ENCODE measurements around the gene GRID1.

Gene GRID1

GRCh38 chr10:85606401-85606800 is 760.2 kb downstream of the GRID1 start:
- DNase-seq = no peak

- no peak for DNase-seq
Observed at GRCh38 chr10:85604884-85605283, 761.7 kb downstream of the GRID1 start.

- DNase-seq = no peak
Observed at GRCh38 chr10:85604136-85604725, 762.4 kb downstream of the GRID1 start.

DNA sequence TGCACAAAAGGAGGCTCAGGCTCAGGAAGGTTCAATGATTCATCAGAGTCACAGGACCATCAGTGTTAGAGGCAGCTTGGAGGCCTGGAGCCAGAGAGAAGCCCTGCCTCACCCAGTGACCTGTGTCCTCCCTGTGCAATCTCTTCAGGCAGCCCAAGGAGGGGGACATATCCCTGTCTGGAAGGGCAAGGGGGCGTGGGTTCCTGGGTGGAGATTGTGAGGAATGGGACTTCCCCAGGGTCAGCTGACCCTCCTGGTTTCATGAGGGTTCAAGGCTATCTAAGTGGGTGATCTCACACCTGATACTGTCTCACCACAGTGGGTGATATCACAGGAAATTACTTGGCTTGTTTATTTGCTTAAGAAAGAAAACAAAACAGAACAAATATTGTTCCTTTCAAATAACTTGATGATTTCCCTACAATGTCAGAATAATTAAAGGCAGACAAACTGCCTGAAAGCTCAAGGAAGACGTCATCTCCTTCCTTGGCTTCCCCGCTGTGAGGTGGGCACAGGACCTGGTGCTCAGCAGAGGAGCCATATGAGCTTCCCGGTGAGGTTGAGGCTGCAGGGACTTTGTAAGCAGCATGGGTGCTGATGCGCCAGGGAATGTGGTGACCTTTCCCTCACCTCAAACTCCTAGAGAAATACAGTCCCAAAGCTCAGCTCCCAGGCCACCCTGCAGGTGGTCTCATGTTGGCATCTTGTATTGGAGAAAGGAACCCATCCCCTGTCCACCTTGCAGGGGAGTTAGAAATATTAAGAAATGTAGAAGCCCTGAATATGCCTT is 763.2 kb downstream of the GRID1 start:
- no peak for DNase-seq

- DNase-seq = no peak
Observed at GRCh38 chr10:85602713-85603112, 763.9 kb downstream of the GRID1 start.

GRCh38 chr10:85602306-85602705 is 764.3 kb downstream of the GRID1 start:
- no peak for DNase-seq

- no peak for DNase-seq
Observed at GRCh38 chr10:85601526-85601925, 765.1 kb downstream of the GRID1 start.

DNA sequence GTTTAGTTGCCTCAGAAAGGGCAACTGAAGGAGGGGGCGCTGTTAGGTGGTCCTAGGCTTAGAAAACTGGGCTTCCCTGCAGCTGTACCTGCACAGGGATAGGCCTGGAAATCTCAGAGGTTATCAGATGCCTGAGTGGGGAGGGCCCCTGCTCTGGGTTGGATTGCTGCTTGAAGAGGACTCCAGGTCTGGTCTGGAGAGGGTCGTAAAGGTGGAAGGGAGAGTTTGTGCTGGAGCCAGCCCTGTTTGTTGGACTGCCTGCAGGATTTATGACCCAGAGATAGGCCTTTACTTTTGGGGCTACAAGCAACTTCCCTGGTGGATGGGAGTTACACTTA is 765.9 kb downstream of the GRID1 start:
- DNase-seq = no peak

DNA sequence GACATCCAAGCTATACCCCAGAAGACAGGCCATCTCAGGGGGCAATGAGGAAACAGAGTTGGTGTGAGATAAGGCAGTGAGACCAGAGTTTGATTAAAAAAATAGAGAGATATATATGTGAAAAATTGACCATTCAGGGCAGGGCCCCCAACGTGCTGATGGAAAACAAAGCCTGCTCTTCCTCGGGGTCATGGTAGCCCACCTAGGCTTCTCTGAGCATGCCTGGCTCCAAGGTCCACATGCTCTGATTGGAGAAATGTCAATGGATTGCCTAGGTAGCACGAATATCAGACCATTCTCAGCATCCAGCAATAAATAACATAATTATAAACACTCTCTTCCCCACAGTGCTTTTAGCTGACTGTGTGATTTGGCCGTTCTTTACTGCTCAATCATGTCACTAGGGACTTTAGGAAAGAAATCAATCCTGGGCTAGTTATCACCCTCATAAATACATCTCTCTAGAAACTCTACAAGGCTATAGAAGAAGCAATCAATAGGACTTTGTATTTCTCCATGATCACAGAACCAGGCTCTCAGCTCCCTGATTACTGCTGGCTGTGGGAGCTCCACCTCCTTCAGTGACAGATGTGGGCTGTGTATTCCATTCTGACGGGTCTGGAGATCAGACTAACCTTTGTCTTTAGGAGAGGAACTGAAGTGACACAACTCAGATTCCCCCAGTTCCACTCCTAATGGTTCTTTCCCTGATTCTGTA is 766.4 kb downstream of the GRID1 start:
- no peak for DNase-seq

DNA sequence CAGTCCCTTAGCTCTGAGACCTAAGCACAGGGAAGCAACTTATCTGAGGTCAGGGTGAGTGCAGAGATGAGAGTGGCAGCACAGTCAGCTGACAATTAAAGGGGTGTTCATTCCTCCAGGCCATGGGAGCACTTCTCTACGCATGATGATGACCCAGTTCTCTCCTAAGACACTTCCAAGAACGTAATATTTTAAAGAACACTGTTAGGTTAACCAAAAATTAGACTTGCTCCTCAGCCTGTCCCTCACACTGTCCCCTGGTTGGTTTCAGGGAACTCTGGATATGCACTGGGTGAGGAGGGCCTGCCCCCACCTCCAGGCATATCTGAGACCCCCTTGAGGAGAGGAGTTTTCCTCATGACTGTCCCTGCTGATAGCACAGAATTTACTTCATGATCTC is 767.5 kb downstream of the GRID1 start:
- DNase-seq = no peak

GRCh38 chr10:85598646-85599045 is 767.9 kb downstream of the GRID1 start:
- DNase-seq = no peak

DNA sequence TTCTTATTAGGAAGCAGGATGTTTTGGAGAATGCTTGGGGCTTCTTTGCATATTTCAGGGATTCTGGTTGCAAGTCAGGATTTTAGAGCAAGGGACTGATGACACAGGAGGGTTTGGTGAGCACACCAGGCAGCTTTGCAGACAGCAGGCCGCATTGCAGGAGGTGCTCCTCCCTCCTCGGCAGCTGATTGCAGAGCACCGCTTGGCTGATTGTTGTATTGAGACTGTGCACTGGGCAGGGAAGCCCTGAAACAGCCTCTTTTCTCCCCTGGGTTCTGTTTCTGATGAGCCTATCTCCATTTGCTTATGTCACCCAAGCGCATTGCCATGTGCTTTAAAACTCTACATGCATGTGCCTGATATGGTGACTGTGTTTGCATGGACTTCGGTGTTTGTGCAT is 769.6 kb downstream of the GRID1 start:
- no peak for DNase-seq

DNA sequence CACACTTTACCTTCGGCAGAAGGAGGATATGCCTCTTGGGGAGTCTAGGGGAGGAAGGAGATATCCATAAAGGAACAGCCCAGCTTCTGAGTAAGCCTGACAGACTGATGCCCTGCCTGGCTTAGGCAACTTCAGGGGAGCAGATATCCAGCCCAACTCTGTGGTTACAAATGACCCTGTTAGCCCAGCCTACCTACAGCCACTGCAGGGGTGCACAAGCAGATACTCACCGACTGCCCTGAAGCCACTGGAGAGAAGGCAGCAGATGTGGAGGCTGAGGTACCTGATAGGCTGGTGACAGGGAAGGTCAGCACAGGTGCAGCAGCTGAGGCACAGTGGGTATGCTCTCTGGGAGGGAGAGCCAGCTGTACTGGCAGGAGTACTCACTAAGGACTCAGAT is 770.2 kb downstream of the GRID1 start:
- DNase-seq = no peak

DNA sequence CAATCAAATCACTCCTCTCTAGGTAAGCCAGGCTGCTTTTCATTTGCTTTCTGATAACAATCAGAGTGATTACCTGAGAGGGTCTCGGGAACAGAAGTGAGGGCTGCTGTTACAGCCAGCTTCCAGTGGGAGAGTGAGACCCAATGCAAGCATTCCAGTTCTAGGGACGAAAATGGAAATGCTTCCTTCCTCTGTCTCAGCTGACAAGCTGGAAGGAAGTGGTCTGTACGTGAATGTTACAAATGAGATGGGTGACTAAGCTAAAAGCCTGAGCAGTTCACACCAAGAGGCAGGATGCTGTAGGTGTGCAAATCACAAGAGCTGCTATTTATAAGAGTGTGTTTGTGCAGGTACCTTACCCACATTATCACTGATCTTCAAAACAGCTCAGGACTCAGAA is 772.4 kb downstream of the GRID1 start:
- DNase-seq = no peak

GRCh38 chr10:85593226-85593772 is 773.3 kb downstream of the GRID1 start:
- DNase-seq = no peak

GRCh38 chr10:85581371-85581770 is 785.2 kb downstream of the GRID1 start:
- no peak for DNase-seq

GRCh38 chr10:85580585-85580984 is 786.0 kb downstream of the GRID1 start:
- no peak for DNase-seq

DNA sequence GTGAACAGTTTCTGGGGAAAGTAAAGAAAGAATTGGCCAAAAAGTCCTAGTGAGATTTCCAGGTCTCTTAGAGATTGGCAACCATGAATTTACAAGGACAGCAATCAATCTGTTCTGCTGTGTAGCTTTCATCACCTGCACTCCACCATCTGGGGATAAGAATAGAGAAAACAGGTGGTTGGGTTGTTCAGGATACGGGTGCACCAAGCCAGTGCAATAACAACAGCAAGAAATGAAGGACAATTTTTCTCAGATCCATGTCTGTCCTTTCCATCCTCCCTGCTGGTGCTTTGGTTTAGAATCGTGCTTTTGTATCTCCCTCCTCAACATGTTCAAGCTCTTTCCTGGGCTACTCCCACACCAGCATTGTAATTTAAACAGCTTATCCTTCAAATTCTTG is 787.7 kb downstream of the GRID1 start:
- DNase-seq = no peak

DNA sequence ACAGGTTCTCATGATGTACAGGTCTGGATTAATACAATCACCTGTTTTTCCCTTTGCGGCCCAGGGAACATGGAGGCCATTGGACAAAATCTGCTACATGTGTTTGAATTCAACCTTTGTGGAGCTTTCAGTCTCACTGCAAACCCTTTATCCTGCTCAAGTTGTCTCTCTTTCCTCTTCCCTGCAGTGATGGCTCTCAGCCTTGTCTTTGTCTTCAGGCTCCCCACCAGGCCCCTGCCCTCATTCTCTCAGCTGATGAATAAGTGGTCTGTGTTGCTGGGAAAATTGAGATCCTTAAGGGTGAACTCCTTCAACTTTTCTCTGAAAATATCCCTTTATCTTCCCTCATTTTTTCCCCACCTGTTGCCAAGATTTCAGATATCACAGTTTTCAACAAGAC is 791.2 kb downstream of the GRID1 start:
- no peak for DNase-seq

GRCh38 chr10:85570871-85571270 is 795.7 kb downstream of the GRID1 start:
- no peak for DNase-seq

DNA sequence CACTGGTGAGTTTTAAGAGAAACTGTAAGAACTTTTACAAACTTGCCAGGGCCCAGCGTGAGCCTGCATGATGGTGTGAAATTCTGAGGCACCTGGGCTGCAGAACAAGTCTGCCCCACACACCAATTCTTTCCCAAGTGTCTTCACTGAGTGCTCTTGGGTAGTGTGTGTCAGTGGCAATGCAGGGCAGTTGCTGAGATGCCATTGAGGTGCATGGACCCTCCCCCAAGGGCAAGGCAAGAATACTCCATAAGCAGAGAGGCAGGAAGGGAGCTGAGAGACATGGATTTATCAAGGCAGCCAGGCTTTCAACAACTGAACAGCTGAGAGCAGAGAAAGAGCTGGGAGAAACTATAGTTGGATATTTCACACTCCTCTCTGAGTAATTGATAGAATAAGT is 801.2 kb downstream of the GRID1 start:
- no peak for DNase-seq

DNA sequence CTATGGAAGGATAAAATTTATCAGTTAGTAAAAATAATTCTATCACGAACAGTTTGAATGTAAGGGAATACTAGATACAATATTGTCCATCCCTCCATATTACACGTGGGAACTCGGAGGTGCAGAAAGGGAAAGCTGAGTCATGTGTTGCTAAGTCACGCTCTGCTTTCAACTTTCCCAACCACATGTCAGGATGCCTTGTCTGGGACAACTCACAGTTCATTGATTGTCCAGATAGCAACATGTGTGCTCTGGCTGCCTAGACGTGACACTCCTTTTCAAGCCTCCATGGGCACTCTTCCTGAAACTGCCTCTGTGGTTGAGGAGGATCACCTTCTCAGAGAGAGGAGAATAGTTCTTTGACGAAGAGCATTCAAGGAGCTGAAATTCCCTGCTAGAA is 808.1 kb downstream of the GRID1 start:
- DNase-seq = no peak

GRCh38 chr10:85557706-85558105 is 808.9 kb downstream of the GRID1 start:
- DNase-seq = no peak

DNA sequence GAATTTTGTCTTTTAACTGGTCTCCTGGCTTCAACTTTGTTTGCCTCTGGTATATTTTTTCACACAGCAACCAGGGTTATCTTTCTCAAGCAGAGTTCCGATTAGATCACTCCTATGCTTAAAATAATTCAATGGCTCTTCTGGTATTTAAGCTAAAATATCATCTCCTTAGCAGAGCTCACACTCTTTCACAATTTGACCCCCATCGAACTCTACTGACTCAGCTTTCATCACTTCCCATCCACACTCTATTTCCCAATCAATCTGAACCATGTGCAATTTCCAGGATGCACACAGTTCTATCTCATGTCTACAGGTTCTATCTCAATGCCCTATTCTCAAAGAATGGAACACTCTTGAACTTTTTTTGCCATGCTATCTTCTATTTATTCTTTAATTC is 809.5 kb downstream of the GRID1 start:
- DNase-seq = no peak
